H1 (cell line): ENCODE measurements around the gene YAF2. TPM values are rescaled to one million over a fixed set of nuclear protein-coding genes. Genes with fewer than 3 reads are reported as not detected.

ENCODE experiments used
- CTCF ChIA-PET: fragments of 300-600 bp; sonication (Branson Sonifier 250); formaldehyde crosslinking; loops from one replicate; lab custom pipeline; 2021; ENCODE audit not compliant: partially characterized antibody; lab: Charles Lee
- POLR2A ChIA-PET: fragments of 300-600 bp; sonication (Branson Sonifier 250); formaldehyde crosslinking; loops from one replicate; lab custom pipeline; 2021; ENCODE audit warnings: inconsistent platforms; ENCODE audit not compliant: partially characterized antibody; lab: Charles Lee
- DNase-seq, 2 experiments: peaks; one replicate each; pipeline versions ENCODE4 v3.0.0 to v3.0.0-alpha.2; 2010 to 2022; ENCODE audit warnings: low spot score in 2 of 2, low read depth in 1 of 2, mixed read lengths in 1 of 2
- FAIRE-seq: peaks from 2 replicates; lab custom pipeline; 2011; peaks lifted over from hg19 to GRCh38; lab: Jason Lieb, UNC
- H2AFZ ChIP-seq: 2 replicates; pipeline ENCODE4 v1.8.1; 2012; ENCODE audit warnings: low read length, inconsistent platforms
- H2AK5ac ChIP-seq: 2 replicates; pipeline ENCODE4 v1.6.1; 2013; ENCODE audit warnings: low read depth, low read length
- H2BK120ac ChIP-seq: replicated peaks from 2 replicates; pipeline ENCODE3; 2013; ENCODE audit warnings: low read depth, low read length, inconsistent platforms
- H2BK12ac ChIP-seq: 2 replicates; pipeline ENCODE4 v1.6.1; 2013; ENCODE audit warnings: low read depth, low read length
- H2BK15ac ChIP-seq: 2 replicates; pipeline ENCODE4 v1.6.1; 2013; ENCODE audit warnings: low read length
- H2BK20ac ChIP-seq: 2 replicates; pipeline ENCODE4 v1.6.1; 2013; ENCODE audit warnings: low read length
- H2BK5ac ChIP-seq: 2 replicates; pipeline ENCODE4 v1.6.1; 2013; ENCODE audit warnings: low read depth, low read length
- H3K14ac ChIP-seq: 2 replicates; pipeline ENCODE4 v1.6.1; 2013; ENCODE audit warnings: inconsistent platforms; ENCODE audit not compliant: insufficient read length
- H3K18ac ChIP-seq: 2 replicates; pipeline ENCODE4 v1.6.1; 2013; ENCODE audit warnings: low read length; ENCODE audit errors: extremely low read depth
- H3K23ac ChIP-seq: 2 replicates; pipeline ENCODE4 v1.6.1; 2013; ENCODE audit warnings: inconsistent platforms; ENCODE audit not compliant: insufficient read length
- H3K23me2 ChIP-seq: 2 replicates; pipeline ENCODE4 v1.6.1; 2013; ENCODE audit warnings: low read depth, low read length
- H3K27ac ChIP-seq: 2 replicates; pipeline ENCODE4 v1.6.1; 2011; ENCODE audit warnings: low read depth, low read length, inconsistent platforms
- H3K27me3 ChIP-seq, 4 experiments: replicated peaks in 1 of 4; 1 replicate in 1 of 4; 2 replicates in 3 of 4; pipeline versions ENCODE4 v1.6.1 to v1.8.1; 2011 to 2013; ENCODE audit warnings: low read length in 3 of 4, mild to moderate bottlenecking in 3 of 4, inconsistent platforms in 2 of 4, mixed read lengths in 2 of 4, moderate library complexity in 1 of 4; ENCODE audit not compliant: control insufficient read depth in 3 of 4, insufficient read depth in 3 of 4; ENCODE audit errors: extremely low read depth in 1 of 4
- H3K36me3 ChIP-seq, 4 experiments: 2 replicates each; pipeline versions ENCODE4 v1.6.1 to v1.8.1; 2011 to 2013; ENCODE audit warnings: mild to moderate bottlenecking in 4 of 4, low read length in 3 of 4, moderate library complexity in 2 of 4, control low read depth in 1 of 4, inconsistent platforms in 1 of 4; ENCODE audit not compliant: insufficient read depth in 4 of 4, control insufficient read depth in 2 of 4
- H3K4ac ChIP-seq: replicated peaks from 2 replicates; pipeline ENCODE3; 2013; ENCODE audit warnings: low read length, low read depth, mixed read lengths, inconsistent platforms; ENCODE audit not compliant: insufficient read length
- H3K4me1 ChIP-seq, 4 experiments: replicated peaks in 1 of 4; 1 replicate in 1 of 4; 2 replicates in 3 of 4; pipeline versions ENCODE4 v1.6.1 to v1.8.1; 2011 to 2013; ENCODE audit warnings: low read length in 3 of 4, inconsistent platforms in 2 of 4, mixed read lengths in 1 of 4; ENCODE audit not compliant: insufficient read depth in 4 of 4, control insufficient read depth in 3 of 4
- H3K4me2 ChIP-seq, 2 experiments: 2 replicates each; pipeline versions ENCODE4 v1.6.1 to v1.8.1; 2011 to 2013; ENCODE audit warnings: low read depth in 2 of 2, low read length in 2 of 2, control low read depth in 1 of 2, inconsistent platforms in 1 of 2, mild to moderate bottlenecking in 1 of 2; ENCODE audit not compliant: insufficient read depth in 1 of 2
- H3K4me3 ChIP-seq, 4 experiments: fragments of 200-600, 300-600 bp in 1 of 4; sonication (generic), shearing (Covaris generic), sonication (Bioruptor Twin) in 1 of 4; 2 replicates each; pipeline versions ENCODE4 v1.5.1 to v1.8.1; 2011 to 2016; ENCODE audit warnings: low read length in 4 of 4, low read depth in 3 of 4, control low read depth in 2 of 4, inconsistent platforms in 2 of 4, mild to moderate bottlenecking in 2 of 4, mixed read lengths in 1 of 4, moderate library complexity in 1 of 4; ENCODE audit not compliant: insufficient read depth in 2 of 4; ENCODE audit errors: extremely low read depth in 1 of 4
- H3K56ac ChIP-seq: replicated peaks from 2 replicates; pipeline ENCODE3; 2013; ENCODE audit warnings: low read depth, mild to moderate bottlenecking, mixed read lengths, low read length, inconsistent platforms; ENCODE audit not compliant: insufficient read length
- H3K79me1 ChIP-seq: 2 replicates; pipeline ENCODE4 v1.6.1; 2013; ENCODE audit warnings: low read depth, low read length, control low read depth
- H3K79me2 ChIP-seq, 2 experiments: 2 replicates each; pipeline versions ENCODE4 v1.6.1 to v1.8.1; 2012 to 2013; ENCODE audit warnings: low read length in 2 of 2, mild to moderate bottlenecking in 2 of 2, inconsistent platforms in 1 of 2; ENCODE audit not compliant: insufficient read depth in 2 of 2, control insufficient read depth in 1 of 2
- H3K9ac ChIP-seq, 4 experiments: replicated peaks in 1 of 4; 1 replicate in 1 of 4; 2 replicates in 3 of 4; pipeline versions ENCODE4 v1.6.1 to v1.8.1; 2011 to 2013; ENCODE audit warnings: low read depth in 3 of 4, low read length in 3 of 4, control low read depth in 2 of 4, mild to moderate bottlenecking in 2 of 4, moderate library complexity in 2 of 4, inconsistent platforms in 1 of 4; ENCODE audit errors: extremely low read depth in 1 of 4
- H3K9me3 ChIP-seq, 2 experiments: 2 replicates each; pipeline versions ENCODE4 v1.6.1 to v1.8.1; 2012 to 2013; ENCODE audit warnings: mild to moderate bottlenecking in 2 of 2, moderate library complexity in 2 of 2, control low read depth in 1 of 2, inconsistent platforms in 1 of 2, low read depth in 1 of 2, low read length in 1 of 2, mixed read lengths in 1 of 2; ENCODE audit not compliant: insufficient read depth in 2 of 2
- H4K20me1 ChIP-seq, 2 experiments: replicated peaks in 1 of 2; 2 replicates each; pipeline versions ENCODE3 to v1.8.1; 2011 to 2013; ENCODE audit warnings: inconsistent platforms in 2 of 2, low read length in 2 of 2, mild to moderate bottlenecking in 1 of 2; ENCODE audit not compliant: insufficient read depth in 2 of 2, control insufficient read depth in 1 of 2
- H4K5ac ChIP-seq: 2 replicates; pipeline ENCODE4 v1.6.1; 2013; ENCODE audit warnings: low read length, low read depth, mixed read lengths, inconsistent platforms; ENCODE audit not compliant: insufficient read length
- H4K8ac ChIP-seq: 2 replicates; pipeline ENCODE4 v1.8.0; 2013; ENCODE audit warnings: mild to moderate bottlenecking, moderate library complexity, low read length, inconsistent platforms; ENCODE audit not compliant: insufficient read depth; ENCODE audit errors: extremely low read depth
- H4K91ac ChIP-seq: replicated peaks from 2 replicates; pipeline ENCODE3; 2013; ENCODE audit warnings: low read length, mixed read lengths, inconsistent platforms; ENCODE audit not compliant: insufficient read length
- PHF8 ChIP-seq: fragments of 200-600 bp; sonication (generic); conservative IDR thresholded peaks from 2 replicates; pipeline ENCODE4 v1.7.1; 2012; ENCODE audit warnings: low read depth, mild to moderate bottlenecking, inconsistent platforms, low read length, moderate library complexity
- WGBS, 2 experiments: shearing (Covaris generic) in 1 of 2; methylation state at CpG; one replicate each; pipeline versions ENCODE4 v1.1.6 to v1.1.7; 2013 to 2015; ENCODE audit warnings: low lambda C conversion rate in 2 of 2, mixed read lengths in 2 of 2, inconsistent platforms in 1 of 2, low coverage in 1 of 2, missing lambda C conversion rate in 1 of 2; ENCODE audit not compliant: insufficient replicate concordance in 2 of 2, insufficient coverage in 1 of 2, insufficient read length in 1 of 2; ENCODE audit errors: extremely low coverage in 1 of 2, missing lambda C conversion rate in 1 of 2; 5-methylcytosine and 5-hydroxymethylcytosine counted together
- polyA plus RNA-seq, 7 experiments: library from polyadenylated mRNA; depleted of rRNA in 3 of 7; stranded (reverse) in 5 of 7; unstranded in 2 of 7; fragments of >200 nt in 5 of 7; fragments of 200-250 nt in 2 of 7; gene quantifications; 1 replicate in 5 of 7; 2 replicates in 1 of 7; 4 replicates in 1 of 7; pipeline versions ENCODE4 v1.2.1 to v1.2.3, GENCODE V29; 2011 to 2013; ENCODE audit warnings: missing spikeins in 2 of 7, mixed read lengths in 2 of 7
- total RNA-seq: library from RNA; stranded (reverse); fragmentation: NEBNext Ultra II Directional; extraction: Animal tissue kit (Norgen Biotek cat#: 25700); gene quantifications from 2 replicates; pipeline ENCODE4 v1.2.1, GENCODE V29; 2021

Gene YAF2
- total and polyA plus RNA-seq, 2 of the 8 experiments (the other 6 are each of a cell fraction or from before 2014, with no cell fraction given), result 0.50 to 2.2 TPM

DNA sequence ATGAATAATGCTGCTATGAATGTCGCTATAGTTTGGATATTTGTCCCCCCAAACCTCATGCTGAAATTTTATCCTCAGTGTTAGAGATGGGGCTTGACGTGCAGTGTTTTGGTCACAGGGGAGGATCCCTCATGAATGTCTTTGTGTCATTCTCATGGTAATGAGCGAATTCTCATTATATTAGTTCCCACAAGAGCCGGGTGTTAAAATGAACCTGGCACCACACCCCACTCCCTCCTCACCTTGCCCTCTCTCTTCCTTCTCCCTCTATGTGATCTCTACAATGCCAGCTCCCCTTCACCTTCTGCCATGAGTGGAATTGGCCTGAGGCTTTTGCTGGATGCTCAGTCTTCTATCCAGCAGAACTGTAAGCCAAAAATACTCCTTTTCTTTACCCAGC is 37.5 kb upstream of the YAF2 start:
- Histone ChIP-seq H3K79me2 (no peaks in the 10 kb centered on the region), H3K4ac (no peak overlapping the region), H3K18ac (no peak overlapping the region), H3K27ac (no peak overlapping the region), H2BK5ac (no peak overlapping the region), H2AK5ac (no peak overlapping the region), H3K27me3 (no peaks in the 10 kb centered on the region), H3K4me2 (no peak overlapping the region), H4K5ac (no peak overlapping the region), H4K91ac (no peak overlapping the region), H2BK12ac (no peak overlapping the region), H3K56ac (no peak overlapping the region), H3K4me1 (peaks cover 0 to 2% (median under 1%) of the 10 kb centered on the region in 4 experiments; a peak in 1 of 7 replicates), H3K23ac (no peak overlapping the region), H2BK20ac (no peak overlapping the region), H2AFZ (no peak overlapping the region), H4K20me1 (no peaks in the 10 kb centered on the region), H3K9me3 (peaks cover 0 to 5% of the 10 kb centered on the region in 2 experiments; a peak in 1 of 4 replicates), H3K14ac (no peak overlapping the region), H3K23me2 (no peaks in the 10 kb centered on the region), H3K36me3 (no peaks in the 10 kb centered on the region), H3K79me1 (no peaks in the 10 kb centered on the region), H2BK120ac (no peak overlapping the region), H4K8ac (no peak overlapping the region), H2BK15ac (no peak overlapping the region), H3K4me3 (no peak overlapping the region), H3K9ac (no peak overlapping the region)
- FAIRE-seq (no peak), DNase-seq (no peak)
- TF ChIP-seq PHF8, result no peak
- ChIA-PET POLR2A (no interaction called here), CTCF (no interaction called here)
- 88% methylated on average over 4 of the region's 4 CpGs; no CpG with 5 or more reads in 1 of the 2 experiments for WGBS, 2 experiments
